B cell (primary cell): Measurements from ENCODE around the gene TBX6.

ENCODE experiments used
- EZH2 ChIP-seq: IDR thresholded peaks from 2 replicates; pipeline ENCODE4 v1.6.1; 2012; ENCODE audit warnings: borderline replicate concordance, low read depth, mild to moderate bottlenecking, moderate library complexity, low read length; ENCODE audit not compliant: insufficient read depth, poor library complexity, severe bottlenecking
- TF ChIP-seq, protein P1 (sequence below): fragments of 200-600 bp; IDR thresholded peaks from one replicate; pipeline ENCODE4 v1.8.0; 2022; ENCODE audit warnings: antibody characterized with exemption, mild to moderate bottlenecking

GRCh38 chr16:30070490-30070889, 21.2 kb downstream of the TBX6 start:
- TF ChIP-seq, protein P1, sequence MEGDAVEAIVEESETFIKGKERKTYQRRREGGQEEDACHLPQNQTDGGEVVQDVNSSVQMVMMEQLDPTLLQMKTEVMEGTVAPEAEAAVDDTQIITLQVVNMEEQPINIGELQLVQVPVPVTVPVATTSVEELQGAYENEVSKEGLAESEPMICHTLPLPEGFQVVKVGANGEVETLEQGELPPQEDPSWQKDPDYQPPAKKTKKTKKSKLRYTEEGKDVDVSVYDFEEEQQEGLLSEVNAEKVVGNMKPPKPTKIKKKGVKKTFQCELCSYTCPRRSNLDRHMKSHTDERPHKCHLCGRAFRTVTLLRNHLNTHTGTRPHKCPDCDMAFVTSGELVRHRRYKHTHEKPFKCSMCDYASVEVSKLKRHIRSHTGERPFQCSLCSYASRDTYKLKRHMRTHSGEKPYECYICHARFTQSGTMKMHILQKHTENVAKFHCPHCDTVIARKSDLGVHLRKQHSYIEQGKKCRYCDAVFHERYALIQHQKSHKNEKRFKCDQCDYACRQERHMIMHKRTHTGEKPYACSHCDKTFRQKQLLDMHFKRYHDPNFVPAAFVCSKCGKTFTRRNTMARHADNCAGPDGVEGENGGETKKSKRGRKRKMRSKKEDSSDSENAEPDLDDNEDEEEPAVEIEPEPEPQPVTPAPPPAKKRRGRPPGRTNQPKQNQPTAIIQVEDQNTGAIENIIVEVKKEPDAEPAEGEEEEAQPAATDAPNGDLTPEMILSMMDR = no peak
- TF ChIP-seq EZH2 = no peak
